ENCODE measurements around the gene CCKAR.

DNA sequence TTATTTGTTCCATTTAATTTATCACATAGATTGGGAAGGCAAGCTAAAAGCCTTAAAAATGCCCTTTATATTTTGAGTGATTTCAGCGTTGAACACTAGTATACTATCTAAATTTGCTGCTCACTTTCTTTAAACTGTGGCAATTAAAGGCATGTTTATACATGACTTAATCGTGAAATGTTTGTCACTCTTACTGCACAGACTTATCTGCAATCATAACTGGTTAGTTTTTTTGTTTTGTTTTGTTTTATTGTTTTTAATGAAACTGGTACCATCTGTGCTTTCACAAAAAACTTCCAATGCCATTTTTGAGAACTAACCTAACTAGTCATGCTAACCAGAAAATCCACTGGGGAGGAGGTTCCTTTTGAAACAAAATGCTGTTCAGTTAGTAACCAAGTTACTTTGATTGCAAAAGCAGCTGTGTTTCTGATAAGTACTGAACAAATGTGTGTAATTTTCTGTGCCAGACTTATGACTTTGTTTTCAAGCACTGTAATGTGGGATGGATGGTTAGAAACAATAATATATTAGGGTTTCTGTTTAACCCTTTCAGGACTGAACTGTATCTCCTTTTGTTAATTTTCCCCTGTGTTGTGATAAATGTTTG, 56.1 kb downstream of the CCKAR start:
- TF ChIP-seq, protein P1, sequence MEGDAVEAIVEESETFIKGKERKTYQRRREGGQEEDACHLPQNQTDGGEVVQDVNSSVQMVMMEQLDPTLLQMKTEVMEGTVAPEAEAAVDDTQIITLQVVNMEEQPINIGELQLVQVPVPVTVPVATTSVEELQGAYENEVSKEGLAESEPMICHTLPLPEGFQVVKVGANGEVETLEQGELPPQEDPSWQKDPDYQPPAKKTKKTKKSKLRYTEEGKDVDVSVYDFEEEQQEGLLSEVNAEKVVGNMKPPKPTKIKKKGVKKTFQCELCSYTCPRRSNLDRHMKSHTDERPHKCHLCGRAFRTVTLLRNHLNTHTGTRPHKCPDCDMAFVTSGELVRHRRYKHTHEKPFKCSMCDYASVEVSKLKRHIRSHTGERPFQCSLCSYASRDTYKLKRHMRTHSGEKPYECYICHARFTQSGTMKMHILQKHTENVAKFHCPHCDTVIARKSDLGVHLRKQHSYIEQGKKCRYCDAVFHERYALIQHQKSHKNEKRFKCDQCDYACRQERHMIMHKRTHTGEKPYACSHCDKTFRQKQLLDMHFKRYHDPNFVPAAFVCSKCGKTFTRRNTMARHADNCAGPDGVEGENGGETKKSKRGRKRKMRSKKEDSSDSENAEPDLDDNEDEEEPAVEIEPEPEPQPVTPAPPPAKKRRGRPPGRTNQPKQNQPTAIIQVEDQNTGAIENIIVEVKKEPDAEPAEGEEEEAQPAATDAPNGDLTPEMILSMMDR (IDR thresholded peaks at IDR 0.05), result no peak
- no peak for TF ChIP-seq ZNF263 (CRISPR knock-in tag; IDR thresholded peaks at IDR 0.05; ENCODE audit: low read depth)
- TF ChIP-seq, protein P2, sequence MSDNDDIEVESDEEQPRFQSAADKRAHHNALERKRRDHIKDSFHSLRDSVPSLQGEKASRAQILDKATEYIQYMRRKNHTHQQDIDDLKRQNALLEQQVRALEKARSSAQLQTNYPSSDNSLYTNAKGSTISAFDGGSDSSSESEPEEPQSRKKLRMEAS (CRISPR knock-in tag; IDR thresholded peaks at IDR 0.05), result no peak
- no peak for TF ChIP-seq FOXP1 (CRISPR knock-in tag; IDR thresholded peaks at IDR 0.05; ENCODE audit: borderline replicate concordance)
- no peak for TF ChIP-seq NFYB (CRISPR knock-in tag; conservative IDR thresholded peaks at IDR 0.05; ENCODE audit: low read depth)
- TF ChIP-seq, protein P3, sequence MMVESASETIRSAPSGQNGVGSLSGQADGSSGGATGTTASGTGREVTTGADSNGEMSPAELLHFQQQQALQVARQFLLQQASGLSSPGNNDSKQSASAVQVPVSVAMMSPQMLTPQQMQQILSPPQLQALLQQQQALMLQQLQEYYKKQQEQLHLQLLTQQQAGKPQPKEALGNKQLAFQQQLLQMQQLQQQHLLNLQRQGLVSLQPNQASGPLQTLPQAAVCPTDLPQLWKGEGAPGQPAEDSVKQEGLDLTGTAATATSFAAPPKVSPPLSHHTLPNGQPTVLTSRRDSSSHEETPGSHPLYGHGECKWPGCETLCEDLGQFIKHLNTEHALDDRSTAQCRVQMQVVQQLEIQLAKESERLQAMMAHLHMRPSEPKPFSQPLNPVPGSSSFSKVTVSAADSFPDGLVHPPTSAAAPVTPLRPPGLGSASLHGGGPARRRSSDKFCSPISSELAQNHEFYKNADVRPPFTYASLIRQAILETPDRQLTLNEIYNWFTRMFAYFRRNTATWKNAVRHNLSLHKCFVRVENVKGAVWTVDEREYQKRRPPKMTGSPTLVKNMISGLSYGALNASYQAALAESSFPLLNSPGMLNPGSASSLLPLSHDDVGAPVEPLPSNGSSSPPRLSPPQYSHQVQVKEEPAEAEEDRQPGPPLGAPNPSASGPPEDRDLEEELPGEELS (CRISPR knock-in tag; IDR thresholded peaks at IDR 0.05), result no peak
- TF ChIP-seq SMAD4 (CRISPR knock-in tag; IDR thresholded peaks at IDR 0.05), result no peak
- no peak for TF ChIP-seq ZNF138 (CRISPR knock-in tag; conservative IDR thresholded peaks at IDR 0.05)
- TF ChIP-seq, protein P4, sequence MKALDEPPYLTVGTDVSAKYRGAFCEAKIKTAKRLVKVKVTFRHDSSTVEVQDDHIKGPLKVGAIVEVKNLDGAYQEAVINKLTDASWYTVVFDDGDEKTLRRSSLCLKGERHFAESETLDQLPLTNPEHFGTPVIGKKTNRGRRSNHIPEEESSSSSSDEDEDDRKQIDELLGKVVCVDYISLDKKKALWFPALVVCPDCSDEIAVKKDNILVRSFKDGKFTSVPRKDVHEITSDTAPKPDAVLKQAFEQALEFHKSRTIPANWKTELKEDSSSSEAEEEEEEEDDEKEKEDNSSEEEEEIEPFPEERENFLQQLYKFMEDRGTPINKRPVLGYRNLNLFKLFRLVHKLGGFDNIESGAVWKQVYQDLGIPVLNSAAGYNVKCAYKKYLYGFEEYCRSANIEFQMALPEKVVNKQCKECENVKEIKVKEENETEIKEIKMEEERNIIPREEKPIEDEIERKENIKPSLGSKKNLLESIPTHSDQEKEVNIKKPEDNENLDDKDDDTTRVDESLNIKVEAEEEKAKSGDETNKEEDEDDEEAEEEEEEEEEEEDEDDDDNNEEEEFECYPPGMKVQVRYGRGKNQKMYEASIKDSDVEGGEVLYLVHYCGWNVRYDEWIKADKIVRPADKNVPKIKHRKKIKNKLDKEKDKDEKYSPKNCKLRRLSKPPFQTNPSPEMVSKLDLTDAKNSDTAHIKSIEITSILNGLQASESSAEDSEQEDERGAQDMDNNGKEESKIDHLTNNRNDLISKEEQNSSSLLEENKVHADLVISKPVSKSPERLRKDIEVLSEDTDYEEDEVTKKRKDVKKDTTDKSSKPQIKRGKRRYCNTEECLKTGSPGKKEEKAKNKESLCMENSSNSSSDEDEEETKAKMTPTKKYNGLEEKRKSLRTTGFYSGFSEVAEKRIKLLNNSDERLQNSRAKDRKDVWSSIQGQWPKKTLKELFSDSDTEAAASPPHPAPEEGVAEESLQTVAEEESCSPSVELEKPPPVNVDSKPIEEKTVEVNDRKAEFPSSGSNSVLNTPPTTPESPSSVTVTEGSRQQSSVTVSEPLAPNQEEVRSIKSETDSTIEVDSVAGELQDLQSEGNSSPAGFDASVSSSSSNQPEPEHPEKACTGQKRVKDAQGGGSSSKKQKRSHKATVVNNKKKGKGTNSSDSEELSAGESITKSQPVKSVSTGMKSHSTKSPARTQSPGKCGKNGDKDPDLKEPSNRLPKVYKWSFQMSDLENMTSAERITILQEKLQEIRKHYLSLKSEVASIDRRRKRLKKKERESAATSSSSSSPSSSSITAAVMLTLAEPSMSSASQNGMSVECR (CRISPR knock-in tag; IDR thresholded peaks at IDR 0.05; ENCODE audit: borderline replicate concordance), result no peak
- TF ChIP-seq JUN (CRISPR knock-in tag; IDR thresholded peaks at IDR 0.05), result no peak
